GM18505 (cell line): ENCODE data around the gene NCR2.

Experiments
- ATAC-seq: cut with Tn5 transposase; IDR thresholded peaks from one replicate; pipeline ENCODE4 v1.9.1; 2021; ENCODE audit not compliant: unreplicated experiment
- POLR2A ChIP-seq: IDR thresholded peaks from 4 replicates; pipeline ENCODE4 v1.6.1; 2011; ENCODE audit warnings: borderline replicate concordance; ENCODE audit not compliant: insufficient read depth, insufficient read length; ENCODE audit errors: extremely low read depth

Gene NCR2

GRCh38 chr6:41373919-41374617 is 38.7 kb downstream of the NCR2 start:
- no peak for ATAC-seq
- TF ChIP-seq POLR2A: no peak

DNA sequence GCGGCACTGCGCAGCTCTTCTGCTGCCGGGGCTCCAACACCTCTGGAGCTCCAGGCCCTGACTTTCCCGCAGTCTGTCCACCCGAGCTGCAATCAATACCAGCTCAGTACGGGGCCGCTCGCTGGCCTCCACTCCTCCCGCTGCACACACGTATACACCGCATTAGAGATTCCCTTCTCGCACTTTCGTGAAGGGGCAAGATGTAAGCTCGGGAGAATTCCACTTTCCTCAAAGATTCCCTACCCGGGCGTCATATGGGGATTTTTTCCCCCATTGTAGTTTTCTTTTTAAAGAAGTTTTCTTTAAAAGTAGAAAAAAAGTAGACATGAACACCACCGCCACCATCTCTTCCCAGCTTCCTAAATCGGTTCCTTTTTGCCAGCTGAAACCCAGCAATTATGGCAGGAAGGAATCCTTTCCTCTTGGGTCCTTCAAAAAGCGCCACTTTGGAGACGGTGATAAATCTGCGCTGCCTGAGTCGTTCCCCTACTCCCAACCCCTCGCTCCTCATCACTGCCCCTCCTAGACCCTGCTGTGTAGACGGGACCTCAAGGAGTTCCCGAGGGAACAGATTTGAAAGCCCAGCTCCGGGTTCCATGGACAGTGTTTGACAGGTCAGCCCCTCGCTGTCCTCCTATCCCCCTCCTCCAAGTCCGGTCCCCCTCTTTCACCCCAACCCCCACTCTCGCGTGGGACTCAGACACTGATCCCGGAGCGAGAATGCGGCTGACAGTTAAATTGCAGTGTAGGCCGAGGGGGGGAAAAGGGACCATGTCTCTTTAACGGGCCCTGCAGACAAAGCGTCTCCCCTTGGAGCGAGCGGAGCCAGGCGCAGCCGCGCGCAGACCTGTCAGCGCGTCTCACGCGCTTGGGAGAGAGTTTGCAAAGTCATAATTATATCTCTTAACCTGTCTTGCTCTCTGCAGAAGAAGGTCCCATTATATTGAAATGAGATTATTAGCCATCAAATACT is 39.5 kb downstream of the NCR2 start:
- no peak for ATAC-seq
- TF ChIP-seq POLR2A: no peak

DNA sequence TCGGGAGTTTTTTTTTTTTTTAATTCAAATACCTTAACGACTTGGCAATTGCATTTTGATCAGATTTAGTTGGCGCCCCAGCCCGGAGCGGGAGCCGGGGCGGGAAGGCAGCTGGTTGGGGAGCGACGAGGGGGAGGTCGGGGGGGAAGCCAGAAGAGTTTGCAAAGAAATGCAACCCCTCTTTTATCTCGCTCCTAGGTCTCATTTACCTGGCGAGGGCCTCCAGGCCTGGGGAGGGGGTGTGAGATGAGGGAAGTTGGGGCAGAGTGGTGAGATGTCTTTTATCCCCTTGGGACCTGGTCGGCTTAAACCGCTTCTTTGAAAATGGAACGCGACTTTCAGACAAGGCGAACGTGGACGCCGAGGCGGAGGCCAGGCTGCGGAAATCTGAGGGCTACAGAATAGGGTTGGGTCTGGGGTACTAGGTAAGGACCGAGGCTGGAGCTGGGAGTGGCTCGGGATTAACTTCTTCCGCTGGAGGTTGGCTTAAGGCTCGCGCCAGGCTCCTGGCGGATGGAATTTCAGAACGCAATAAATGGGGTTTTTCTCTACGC is 40.3 kb downstream of the NCR2 start:
- no peak for ATAC-seq
- no peak for TF ChIP-seq POLR2A

GRCh38 chr6:41376176-41376575 is 40.8 kb downstream of the NCR2 start:
- TF ChIP-seq POLR2A: no peak
- no peak for ATAC-seq

- TF ChIP-seq POLR2A: no peak
- ATAC-seq: no peak
Observed at GRCh38 chr6:41377071-41377470, 41.7 kb downstream of the NCR2 start.

DNA sequence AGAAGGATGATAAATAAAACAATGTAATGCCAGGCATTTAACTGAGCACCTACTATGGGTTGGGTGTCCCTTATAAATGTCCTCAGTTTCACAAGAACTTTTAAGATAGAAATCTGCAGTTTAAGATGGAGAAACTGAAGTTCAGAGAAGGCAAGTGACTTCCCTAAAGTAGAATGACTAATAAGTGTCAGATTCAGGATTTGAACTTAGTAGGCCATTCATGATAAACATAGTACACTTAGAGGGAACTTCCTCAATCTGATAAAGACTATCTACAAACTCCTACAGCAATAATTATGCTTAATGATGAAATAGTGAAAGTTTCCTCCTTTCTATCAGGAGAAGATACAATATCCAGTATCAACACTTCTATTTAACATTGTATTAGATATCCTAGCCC is 43.9 kb downstream of the NCR2 start:
- TF ChIP-seq POLR2A: no peak
- ATAC-seq: no peak

- no peak for TF ChIP-seq POLR2A
- ATAC-seq: no peak
Observed at GRCh38 chr6:41386594-41386993, 51.2 kb downstream of the NCR2 start.

DNA sequence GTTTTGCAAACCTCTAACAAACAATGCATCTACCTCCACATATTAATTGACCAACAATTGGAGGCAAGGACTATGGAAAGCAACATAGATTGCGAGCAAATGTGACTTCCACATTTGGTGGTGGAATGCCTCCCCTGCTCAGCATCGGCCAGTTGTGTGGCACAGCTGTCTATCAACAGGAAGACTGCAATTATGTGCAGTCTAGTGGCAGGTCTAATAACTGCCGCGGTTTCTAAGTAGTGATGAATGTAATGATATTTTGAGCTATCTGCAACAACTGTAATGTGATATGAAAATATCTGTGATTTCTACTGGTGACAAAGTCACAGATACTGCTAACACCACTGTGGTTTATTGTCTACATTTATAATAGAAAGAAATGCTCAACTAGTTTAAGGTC is 56.8 kb downstream of the NCR2 start:
- ATAC-seq: no peak
- no peak for TF ChIP-seq POLR2A

GRCh38 chr6:41396335-41396734 is 60.9 kb downstream of the NCR2 start:
- ATAC-seq: no peak
- TF ChIP-seq POLR2A: no peak

GRCh38 chr6:41399424-41399823 is 64.0 kb downstream of the NCR2 start:
- TF ChIP-seq POLR2A: no peak
- ATAC-seq: no peak
